ENCODE results near the gene DENND1A. TPM values are rescaled to one million over a fixed set of nuclear protein-coding genes. Genes with fewer than 3 reads are reported as not detected.

DENND1A gene
- total RNA-seq, 1 donor, result 22.9 TPM

GRCh38 chr9:123517512-123517911 is 412.4 kb downstream of the DENND1A start:
- no peak for DNase-seq (ENCODE audit: low read depth)
- no peak overlapping the region for H3K4me3 ChIP-seq (ENCODE audit: low read depth, low read length)
- TF ChIP-seq CTCF (IDR thresholded peaks at IDR 0.05; ENCODE audit: insufficient read depth, low read depth, low read length), result no peak

DNA sequence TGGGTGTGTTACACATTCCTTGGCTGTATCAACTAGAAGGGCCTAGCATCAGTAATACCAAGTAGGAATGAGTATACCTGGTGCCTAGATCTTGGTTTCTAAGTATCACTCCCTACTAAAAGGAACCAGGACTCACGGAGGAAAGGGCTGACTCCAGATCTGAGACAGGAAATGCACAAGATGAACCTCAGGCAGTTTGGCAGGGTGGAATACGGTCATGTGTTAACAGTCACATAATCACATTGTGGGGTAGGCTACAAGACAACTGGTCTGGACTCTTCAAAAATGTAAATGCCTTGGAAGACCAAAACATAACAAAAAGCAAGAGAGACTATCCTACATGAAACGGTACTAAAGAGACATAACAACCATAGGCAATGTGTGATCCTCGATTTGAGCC is 415.2 kb downstream of the DENND1A start:
- TF ChIP-seq CTCF (IDR thresholded peaks at IDR 0.05; ENCODE audit: insufficient read depth, low read depth, low read length), result no peak
- H3K4me3 ChIP-seq (ENCODE audit: low read depth, low read length), result no peak overlapping the region
- no peak for DNase-seq (ENCODE audit: low read depth)

GRCh38 chr9:123513554-123513953 is 416.4 kb downstream of the DENND1A start:
- no peak overlapping the region for H3K4me3 ChIP-seq (ENCODE audit: low read depth, low read length)
- no peak for TF ChIP-seq CTCF (IDR thresholded peaks at IDR 0.05; ENCODE audit: insufficient read depth, low read depth, low read length)
- DNase-seq (ENCODE audit: low read depth), result no peak

- no peak for TF ChIP-seq CTCF (IDR thresholded peaks at IDR 0.05; ENCODE audit: insufficient read depth, low read depth, low read length)
- no peak overlapping the region for H3K4me3 ChIP-seq (ENCODE audit: low read depth, low read length)
- no peak for DNase-seq (ENCODE audit: low read depth)
Measured at GRCh38 chr9:123511326-123512277, 418.3 kb downstream of the DENND1A start.

GRCh38 chr9:123509646-123510045 is 420.3 kb downstream of the DENND1A start:
- no peak overlapping the region for H3K4me3 ChIP-seq (ENCODE audit: low read depth, low read length)
- peak; percentile 3 for DNase-seq (ENCODE audit: low read depth)
- TF ChIP-seq CTCF (IDR thresholded peaks at IDR 0.05; ENCODE audit: insufficient read depth, low read depth, low read length), result no peak

DNA sequence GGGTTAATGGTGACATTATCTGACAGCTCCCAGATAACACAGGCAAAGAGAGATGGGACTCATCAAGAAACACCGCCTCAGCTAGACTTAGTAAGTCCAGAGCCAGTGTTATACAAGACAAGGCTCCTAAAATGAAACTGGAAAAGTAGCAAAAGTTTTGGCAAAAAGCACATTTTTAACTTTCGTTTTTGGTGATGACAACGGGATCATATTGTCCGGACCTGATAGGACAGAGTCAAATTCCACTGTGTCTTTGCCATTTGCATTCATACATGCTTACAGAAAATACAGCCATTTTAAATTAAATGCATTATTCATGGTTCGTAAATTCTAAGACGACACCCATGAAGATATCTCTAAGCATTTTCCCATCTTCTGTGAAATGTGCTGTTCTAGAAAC is 421.9 kb downstream of the DENND1A start:
- DNase-seq (ENCODE audit: low read depth), result peak; percentile 64
- H3K4me3 ChIP-seq (ENCODE audit: low read depth, low read length), result peak overlapping the region; percentile 46
- no peak for TF ChIP-seq CTCF (IDR thresholded peaks at IDR 0.05; ENCODE audit: insufficient read depth, low read depth, low read length)

Data from fibroblast of villous mesenchyme (primary cell).